ENCODE data around the gene NUDT12.
A peak's percentile ranks its signal among the peaks of the same experiment; 100 is the strongest.

NUDT12 gene

GRCh38 chr5:103582364-103582763 is 19.8 kb upstream of the NUDT12 start:
- Histone ChIP-seq H3K27me3 (ENCODE audit: control insufficient read depth, insufficient read depth, low read length) (no peaks in the 10 kb centered on the region), H3K4me3 (ENCODE audit: low read depth, low read length) (no peak overlapping the region), H3K9me3 (ENCODE audit: control insufficient read depth, insufficient read depth, low read length) (no peaks in the 10 kb centered on the region), H3K36me3 (ENCODE audit: control insufficient read depth, insufficient read depth, low read length) (no peaks in the 10 kb centered on the region), H3K27ac (ENCODE audit: low read depth, low read length) (no peak overlapping the region), H3K4me1 (ENCODE audit: control insufficient read depth, insufficient read depth, low read length) (peaks cover 20% of the 10 kb centered on the region; the same call in 1 of the 2 replicates), H3K9ac (ENCODE audit: low read depth, low read length) (no peak overlapping the region)

GRCh38 chr5:103573411-103573810 is 10.8 kb upstream of the NUDT12 start:
- H3K36me3 ChIP-seq (ENCODE audit: control insufficient read depth, insufficient read depth, low read length): no peaks in the 10 kb centered on the region
- no peaks in the 10 kb centered on the region for H3K9me3 ChIP-seq (ENCODE audit: control insufficient read depth, insufficient read depth, low read length)
- no peaks in the 10 kb centered on the region for H3K27me3 ChIP-seq (ENCODE audit: control insufficient read depth, insufficient read depth, low read length)
- peaks cover 38% of the 10 kb centered on the region for H3K4me1 ChIP-seq (ENCODE audit: control insufficient read depth, insufficient read depth, low read length)
- 0 out of 2 replicates have a peak overlapping the region, but pooled peaks have one; percentile 4 for H3K9ac ChIP-seq (ENCODE audit: low read depth, low read length)
- no peak overlapping the region for H3K4me3 ChIP-seq (ENCODE audit: low read depth, low read length)
- peak overlapping the region; percentile 29 for H3K27ac ChIP-seq (ENCODE audit: low read depth, low read length)

GRCh38 chr5:103572454-103572853 is 9.9 kb upstream of the NUDT12 start:
- Histone ChIP-seq H3K4me3 (ENCODE audit: low read depth, low read length) (no peak overlapping the region), H3K27me3 (ENCODE audit: control insufficient read depth, insufficient read depth, low read length) (no peaks in the 10 kb centered on the region), H3K4me1 (ENCODE audit: control insufficient read depth, insufficient read depth, low read length) (peaks cover 30% of the 10 kb centered on the region), H3K36me3 (ENCODE audit: control insufficient read depth, insufficient read depth, low read length) (no peaks in the 10 kb centered on the region), H3K27ac (ENCODE audit: low read depth, low read length) (no peak overlapping the region), H3K9ac (ENCODE audit: low read depth, low read length) (no peak overlapping the region), H3K9me3 (ENCODE audit: control insufficient read depth, insufficient read depth, low read length) (no peaks in the 10 kb centered on the region)

- no peak overlapping the region for H3K27ac ChIP-seq (ENCODE audit: low read depth, low read length)
- no peaks in the 10 kb centered on the region for H3K36me3 ChIP-seq (ENCODE audit: control insufficient read depth, insufficient read depth, low read length)
- no peaks in the 10 kb centered on the region for H3K27me3 ChIP-seq (ENCODE audit: control insufficient read depth, insufficient read depth, low read length)
- H3K4me3 ChIP-seq (ENCODE audit: low read depth, low read length): no peak overlapping the region
- no peaks in the 10 kb centered on the region for H3K9me3 ChIP-seq (ENCODE audit: control insufficient read depth, insufficient read depth, low read length)
- H3K4me1 ChIP-seq (ENCODE audit: control insufficient read depth, insufficient read depth, low read length): peaks cover 26% of the 10 kb centered on the region
- no peak overlapping the region for H3K9ac ChIP-seq (ENCODE audit: low read depth, low read length)
Measured at GRCh38 chr5:103571730-103572129, 9.1 kb upstream of the NUDT12 start.

- H3K36me3 ChIP-seq (ENCODE audit: control insufficient read depth, insufficient read depth, low read length): no peaks in the 10 kb centered on the region
- H3K4me3 ChIP-seq (ENCODE audit: low read depth, low read length): no peak overlapping the region
- no peaks in the 10 kb centered on the region for H3K27me3 ChIP-seq (ENCODE audit: control insufficient read depth, insufficient read depth, low read length)
- no peak overlapping the region for H3K27ac ChIP-seq (ENCODE audit: low read depth, low read length)
- H3K4me1 ChIP-seq (ENCODE audit: control insufficient read depth, insufficient read depth, low read length): peaks cover 22% of the 10 kb centered on the region
- H3K9ac ChIP-seq (ENCODE audit: low read depth, low read length): no peak overlapping the region
- no peaks in the 10 kb centered on the region for H3K9me3 ChIP-seq (ENCODE audit: control insufficient read depth, insufficient read depth, low read length)
Measured at GRCh38 chr5:103569313-103570060, 6.9 kb upstream of the NUDT12 start.

- no peak overlapping the region for H3K27ac ChIP-seq (ENCODE audit: low read depth, low read length)
Measured at GRCh38 chr5:103565719-103566118, 3.1 kb upstream of the NUDT12 start.

GRCh38 chr5:103561685-103562452 is 720 bp downstream of the NUDT12 start:
- H3K9me3 ChIP-seq (ENCODE audit: control insufficient read depth, insufficient read depth, low read length): no peaks in the 10 kb centered on the region
- H3K27ac ChIP-seq (ENCODE audit: low read depth, low read length): peak overlapping the region; percentile 80
- peaks cover 16% of the 10 kb centered on the region; the same call in 1 of the 2 replicates for H3K4me1 ChIP-seq (ENCODE audit: control insufficient read depth, insufficient read depth, low read length)
- peak overlapping the region; percentile 83 for H3K9ac ChIP-seq (ENCODE audit: low read depth, low read length)
- H3K36me3 ChIP-seq (ENCODE audit: control insufficient read depth, insufficient read depth, low read length): peaks cover 8% of the 10 kb centered on the region
- no peaks in the 10 kb centered on the region for H3K27me3 ChIP-seq (ENCODE audit: control insufficient read depth, insufficient read depth, low read length)
- peak overlapping the region; percentile 85 for H3K4me3 ChIP-seq (ENCODE audit: low read depth, low read length)

More at GRCh38 chr5:103565719-103566118, 3.1 kb upstream of the NUDT12 start:
- Histone ChIP-seq H3K27me3 (ENCODE audit: control insufficient read depth, insufficient read depth, low read length) (no peaks in the 10 kb centered on the region), H3K36me3 (ENCODE audit: control insufficient read depth, insufficient read depth, low read length) (no peaks in the 10 kb centered on the region), H3K4me3 (ENCODE audit: low read depth, low read length) (no peak overlapping the region), H3K4me1 (ENCODE audit: control insufficient read depth, insufficient read depth, low read length) (peaks cover 16% of the 10 kb centered on the region; the same call in 1 of the 2 replicates), H3K9ac (ENCODE audit: low read depth, low read length) (no peak overlapping the region), H3K9me3 (ENCODE audit: control insufficient read depth, insufficient read depth, low read length) (no peaks in the 10 kb centered on the region)

- Histone ChIP-seq H3K27ac (ENCODE audit: low read depth, low read length) (no peak overlapping the region), H3K9ac (ENCODE audit: low read depth, low read length) (no peak overlapping the region), H3K36me3 (ENCODE audit: control insufficient read depth, insufficient read depth, low read length) (peaks cover 13% of the 10 kb centered on the region), H3K4me1 (ENCODE audit: control insufficient read depth, insufficient read depth, low read length) (peaks cover 12% of the 10 kb centered on the region; the same call in 1 of the 2 replicates), H3K27me3 (ENCODE audit: control insufficient read depth, insufficient read depth, low read length) (no peaks in the 10 kb centered on the region), H3K4me3 (ENCODE audit: low read depth, low read length) (no peak overlapping the region), H3K9me3 (ENCODE audit: control insufficient read depth, insufficient read depth, low read length) (no peaks in the 10 kb centered on the region)
Measured at GRCh38 chr5:103560826-103561225, 1.8 kb downstream of the NUDT12 start.

- H3K27me3 ChIP-seq (ENCODE audit: control insufficient read depth, insufficient read depth, low read length): no peaks in the 10 kb centered on the region
- H3K9me3 ChIP-seq (ENCODE audit: control insufficient read depth, insufficient read depth, low read length): no peaks in the 10 kb centered on the region
- no peak overlapping the region for H3K27ac ChIP-seq (ENCODE audit: low read depth, low read length)
- no peak overlapping the region for H3K4me3 ChIP-seq (ENCODE audit: low read depth, low read length)
- no peak overlapping the region for H3K9ac ChIP-seq (ENCODE audit: low read depth, low read length)
- peaks cover 11% of the 10 kb centered on the region for H3K36me3 ChIP-seq (ENCODE audit: control insufficient read depth, insufficient read depth, low read length)
- H3K4me1 ChIP-seq (ENCODE audit: control insufficient read depth, insufficient read depth, low read length): no peaks in the 10 kb centered on the region
Measured at GRCh38 chr5:103546858-103547257, 15.7 kb downstream of the NUDT12 start.

GRCh38 chr5:103542441-103542840 is 20.1 kb downstream of the NUDT12 start:
- Histone ChIP-seq H3K9ac (ENCODE audit: low read depth, low read length) (no peak overlapping the region), H3K4me3 (ENCODE audit: low read depth, low read length) (no peak overlapping the region), H3K4me1 (ENCODE audit: control insufficient read depth, insufficient read depth, low read length) (no peaks in the 10 kb centered on the region), H3K27ac (ENCODE audit: low read depth, low read length) (no peak overlapping the region), H3K27me3 (ENCODE audit: control insufficient read depth, insufficient read depth, low read length) (no peaks in the 10 kb centered on the region), H3K36me3 (ENCODE audit: control insufficient read depth, insufficient read depth, low read length) (no peaks in the 10 kb centered on the region), H3K9me3 (ENCODE audit: control insufficient read depth, insufficient read depth, low read length) (no peaks in the 10 kb centered on the region)

- no peak overlapping the region for H3K4me3 ChIP-seq (ENCODE audit: low read depth, low read length)
- H3K36me3 ChIP-seq (ENCODE audit: control insufficient read depth, insufficient read depth, low read length): no peaks in the 10 kb centered on the region
- H3K27me3 ChIP-seq (ENCODE audit: control insufficient read depth, insufficient read depth, low read length): no peaks in the 10 kb centered on the region
- H3K4me1 ChIP-seq (ENCODE audit: control insufficient read depth, insufficient read depth, low read length): no peaks in the 10 kb centered on the region
- no peak overlapping the region for H3K9ac ChIP-seq (ENCODE audit: low read depth, low read length)
- no peaks in the 10 kb centered on the region for H3K9me3 ChIP-seq (ENCODE audit: control insufficient read depth, insufficient read depth, low read length)
- no peak overlapping the region for H3K27ac ChIP-seq (ENCODE audit: low read depth, low read length)
Measured at GRCh38 chr5:103541569-103541968, 21.0 kb downstream of the NUDT12 start.
